ENCODE measurements around the gene USP6NL.
A peak's percentile ranks its signal among the peaks of the same experiment; 100 is the strongest.

The USP6NL gene

DNA sequence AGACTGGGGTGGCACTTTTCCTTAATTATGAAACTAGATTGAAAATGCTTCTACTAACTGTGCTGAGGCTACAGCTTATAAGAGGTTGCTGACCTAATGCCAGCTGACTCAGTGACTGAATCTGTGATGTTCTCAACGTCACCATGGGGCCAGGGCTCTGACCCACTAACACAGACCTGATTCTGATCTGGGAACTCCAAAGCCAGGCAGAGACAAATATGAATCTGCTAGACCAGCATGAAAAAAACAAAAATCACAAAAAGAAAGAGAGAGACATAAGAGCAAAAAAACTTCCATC lies 16.1 kb downstream of the USP6NL start:
- no peak for DNase-seq

DNA sequence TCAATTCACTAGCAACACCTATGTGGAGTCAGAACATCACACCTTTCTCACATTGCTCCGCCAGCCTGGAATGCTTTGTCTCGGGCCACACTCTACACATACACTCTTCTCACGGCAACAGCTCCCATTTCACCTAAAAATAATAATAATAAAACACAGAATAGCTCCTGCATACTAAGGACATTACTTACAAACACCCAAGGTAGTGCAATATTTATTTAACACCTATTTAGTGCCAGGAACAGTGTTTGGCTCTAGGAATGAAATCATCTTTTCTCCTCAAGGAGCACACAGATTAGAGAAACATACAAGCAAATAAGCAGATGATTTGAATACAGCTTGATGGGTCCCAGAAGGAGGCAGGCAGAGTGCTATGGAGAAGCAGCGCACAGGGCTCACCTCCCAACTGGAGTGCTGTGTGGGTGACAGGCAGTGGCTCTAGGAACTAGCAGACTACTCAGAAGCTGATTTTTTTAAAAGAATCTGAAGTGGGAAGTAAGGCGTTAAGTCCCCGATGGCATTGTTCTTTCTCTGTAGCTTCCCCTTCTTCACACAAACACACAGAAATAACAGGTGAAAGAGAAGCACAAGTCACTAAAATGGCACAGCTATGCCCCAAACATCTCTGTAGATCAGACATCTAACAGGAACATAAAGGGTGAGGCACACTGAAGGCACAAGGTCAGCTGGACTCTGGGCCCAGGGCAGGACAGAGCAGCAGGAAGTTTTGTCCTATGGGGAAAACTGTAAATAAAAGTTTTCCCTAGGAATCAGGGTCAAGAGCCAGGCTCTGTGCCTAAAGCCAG lies 16.7 kb downstream of the USP6NL start:
- DNase-seq: no peak

DNA sequence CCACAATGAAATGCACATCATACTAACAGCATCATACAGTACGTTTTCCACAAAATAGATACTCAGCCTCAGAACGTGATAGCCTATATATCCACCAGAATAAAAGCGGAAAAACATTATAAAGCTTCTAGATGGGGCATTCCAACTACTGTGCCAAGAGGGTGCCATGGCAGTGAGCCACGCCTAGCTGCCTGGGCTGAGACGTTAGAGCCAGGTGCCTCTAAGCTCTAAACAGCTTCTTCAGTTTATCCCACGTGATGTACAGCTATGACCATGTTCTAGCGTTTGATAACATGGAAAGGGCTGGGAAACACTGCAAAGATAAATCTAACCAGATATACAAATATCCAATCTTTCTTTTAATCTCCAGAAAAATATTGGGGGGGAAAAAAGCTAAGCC lies 17.8 kb downstream of the USP6NL start:
- DNase-seq: no peak

DNA sequence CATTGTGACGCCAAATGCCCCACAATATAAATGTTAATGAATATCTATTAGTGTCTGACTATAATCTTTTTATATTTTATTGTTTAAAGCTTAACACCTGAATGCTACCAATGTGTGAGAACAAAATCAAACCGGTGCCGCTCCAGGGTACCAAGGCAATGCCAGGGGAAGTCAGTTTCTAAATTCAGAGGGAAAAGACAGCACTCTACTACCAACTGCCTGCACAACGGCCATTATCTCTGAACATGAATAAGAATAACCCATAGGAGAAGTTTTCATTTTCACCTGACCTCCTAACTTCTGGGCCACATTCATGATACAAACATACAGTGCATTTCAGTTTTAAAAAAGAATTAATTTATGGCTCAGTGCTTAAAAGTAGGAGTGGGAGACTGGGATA lies 21.7 kb downstream of the USP6NL start:
- no peak for DNase-seq

DNA sequence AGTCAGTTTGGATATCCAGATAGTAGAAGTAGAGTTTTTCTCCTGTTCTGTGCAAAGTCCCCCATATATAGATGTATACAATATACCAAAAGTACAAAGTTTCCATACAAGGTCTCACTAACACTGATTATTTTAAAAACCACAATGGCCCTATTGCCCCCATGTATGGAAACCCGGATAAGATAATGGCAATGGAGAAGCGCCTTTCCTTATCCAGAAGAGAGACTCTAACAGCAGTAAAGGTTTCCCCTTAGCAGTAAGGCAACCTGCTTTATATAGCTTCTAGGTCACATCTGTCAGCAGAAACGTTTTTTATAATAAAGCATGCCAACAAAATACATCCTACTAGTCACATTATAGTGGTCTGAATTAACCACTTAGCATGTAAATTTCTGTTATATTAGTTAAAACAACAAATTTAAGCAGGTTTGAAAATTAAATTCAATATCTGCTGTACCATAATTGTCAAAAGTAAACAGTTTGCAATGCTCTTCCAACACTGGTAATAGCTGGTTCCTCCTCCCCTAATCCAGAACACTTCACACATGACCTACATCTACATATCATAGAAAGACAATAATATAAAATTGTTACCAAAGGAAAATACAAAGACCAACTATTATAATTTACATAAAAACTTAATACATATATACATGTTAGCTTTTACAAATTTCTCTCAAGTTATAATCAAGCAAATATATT lies 22.4 kb downstream of the USP6NL start:
- no peak for DNase-seq

DNA sequence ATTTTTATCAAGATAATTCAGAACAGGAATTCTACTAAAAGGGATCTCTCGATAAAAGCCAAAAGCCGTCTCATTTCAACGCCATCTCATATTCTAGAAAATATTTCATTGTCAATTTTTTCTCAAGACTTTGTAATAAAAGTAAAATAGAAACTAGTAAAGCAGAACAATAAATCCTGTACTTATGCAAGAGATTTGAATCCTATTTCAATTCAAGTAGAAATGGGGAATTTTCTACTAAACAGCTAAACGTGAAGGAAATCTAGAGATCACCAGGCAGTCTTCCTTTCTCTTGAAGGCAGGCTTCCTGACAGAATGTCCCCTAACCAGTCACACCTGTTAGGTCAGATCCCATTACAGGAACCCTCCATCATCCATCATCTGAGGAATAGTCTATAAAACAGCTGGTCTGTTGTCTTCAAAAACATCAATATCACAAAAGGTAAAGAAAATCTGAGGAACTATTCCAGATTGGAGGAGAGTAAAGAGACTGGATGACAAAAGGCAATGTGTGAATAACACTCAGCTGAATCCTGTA lies 23.7 kb downstream of the USP6NL start:
- DNase-seq: no peak

DNA sequence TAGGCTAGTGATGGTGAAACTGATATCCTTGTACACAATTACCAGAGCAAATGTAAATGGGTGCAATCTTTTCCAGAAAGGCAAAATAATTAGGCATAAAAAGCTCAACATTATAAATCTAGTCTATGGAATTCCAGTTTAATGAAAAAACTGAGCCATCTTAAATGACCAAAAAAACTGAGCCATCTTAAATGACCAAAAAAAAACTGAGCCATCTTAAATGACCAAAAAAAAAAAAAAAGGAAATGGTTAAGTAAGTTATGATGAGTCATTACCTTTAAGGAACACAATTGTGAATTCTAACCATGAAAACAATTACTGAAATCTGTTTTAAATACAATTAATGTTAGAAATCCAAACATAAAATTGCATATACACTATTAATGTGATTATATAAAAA lies 25.3 kb downstream of the USP6NL start:
- no peak for DNase-seq

DNA sequence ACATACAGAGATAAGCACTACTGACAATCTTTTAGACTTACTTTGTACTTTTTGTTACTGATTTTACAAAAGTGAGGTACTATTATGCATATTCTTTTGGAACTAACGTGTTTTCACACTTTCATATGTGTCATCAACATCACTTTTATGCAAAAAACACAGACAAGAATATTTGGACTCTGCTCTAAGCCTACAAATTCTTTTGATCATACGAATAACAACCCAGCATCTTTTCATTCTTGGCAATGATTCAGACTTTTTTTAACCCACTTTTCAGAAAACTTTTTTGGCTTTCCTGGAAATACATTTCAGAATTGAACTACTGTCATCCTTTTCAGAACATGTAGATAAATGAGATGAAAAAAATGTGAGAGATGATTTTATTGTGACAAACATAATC lies 30.2 kb downstream of the USP6NL start:
- no peak for DNase-seq

DNA sequence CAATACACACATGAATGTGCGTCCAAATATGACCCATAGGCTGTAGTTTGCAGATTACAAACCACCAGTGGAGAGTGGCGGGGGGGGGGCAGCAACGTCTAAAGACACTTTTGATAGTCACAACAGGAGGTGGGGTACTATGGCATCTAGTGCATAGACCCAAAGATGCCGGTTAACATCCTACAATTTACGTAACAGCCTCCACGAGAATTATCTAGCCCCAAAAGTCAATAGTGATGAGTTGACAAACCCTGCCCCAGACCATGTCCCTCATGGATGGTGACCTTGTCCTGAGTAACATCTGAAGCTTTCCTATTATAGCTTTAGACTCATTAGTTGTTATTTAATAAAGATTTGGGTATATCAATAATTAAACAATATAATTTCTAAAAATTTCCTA lies 31.6 kb downstream of the USP6NL start:
- no peak for DNase-seq

DNA sequence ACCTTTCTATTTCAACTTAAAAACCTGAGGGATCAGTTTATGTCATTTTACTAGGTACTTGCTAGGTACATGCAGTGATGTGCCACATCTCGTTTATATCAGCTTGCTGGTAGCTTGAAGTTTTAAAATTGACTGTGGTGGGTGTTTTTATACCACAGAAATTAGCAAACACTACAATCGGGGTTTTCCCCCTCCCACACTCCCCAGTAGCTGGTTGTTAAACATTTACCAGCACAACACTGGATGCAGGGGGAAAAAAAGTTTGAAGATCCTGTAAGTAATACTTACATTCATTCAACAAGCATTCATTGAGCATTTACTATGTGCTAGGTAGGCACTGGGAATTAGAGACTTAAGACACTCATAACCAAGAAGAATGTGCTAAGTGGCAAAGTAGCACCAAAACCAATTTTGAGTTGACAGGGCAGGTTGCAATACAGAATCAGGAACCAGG lies 32.6 kb downstream of the USP6NL start:
- DNase-seq: no peak

DNA sequence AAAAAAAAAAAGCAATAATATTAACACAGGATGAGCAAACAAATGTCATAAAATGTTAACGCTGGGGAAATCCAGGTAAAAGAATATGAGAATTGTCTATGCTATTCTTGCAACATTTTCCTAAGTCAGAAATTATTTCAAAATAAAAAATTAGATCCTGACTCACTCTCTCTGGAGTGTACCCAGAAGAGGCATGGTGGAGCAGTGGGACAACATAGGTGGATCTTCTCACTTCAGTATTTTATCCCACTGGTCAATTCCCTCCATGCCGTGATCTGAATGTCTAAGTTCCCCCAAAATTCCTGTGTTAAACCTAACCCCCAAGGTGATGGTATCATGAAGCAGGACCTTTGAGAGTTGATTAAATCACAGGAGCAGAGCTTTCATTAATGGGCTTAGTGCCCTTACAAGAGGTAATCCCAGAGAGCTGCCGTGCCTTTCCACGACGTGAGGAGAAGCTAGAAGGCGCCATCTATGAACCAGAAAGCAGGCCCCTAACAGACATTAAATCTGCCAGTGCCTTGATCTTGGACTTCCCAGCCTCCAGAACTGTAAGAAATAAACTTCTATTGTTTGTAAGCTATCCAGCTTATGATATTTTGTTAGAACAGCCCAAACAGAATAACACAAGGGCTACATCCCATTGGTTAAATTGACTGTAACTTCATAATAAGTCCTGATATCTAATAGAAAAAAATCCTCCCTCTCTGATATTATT lies 35.2 kb downstream of the USP6NL start:
- DNase-seq: no peak

DNA sequence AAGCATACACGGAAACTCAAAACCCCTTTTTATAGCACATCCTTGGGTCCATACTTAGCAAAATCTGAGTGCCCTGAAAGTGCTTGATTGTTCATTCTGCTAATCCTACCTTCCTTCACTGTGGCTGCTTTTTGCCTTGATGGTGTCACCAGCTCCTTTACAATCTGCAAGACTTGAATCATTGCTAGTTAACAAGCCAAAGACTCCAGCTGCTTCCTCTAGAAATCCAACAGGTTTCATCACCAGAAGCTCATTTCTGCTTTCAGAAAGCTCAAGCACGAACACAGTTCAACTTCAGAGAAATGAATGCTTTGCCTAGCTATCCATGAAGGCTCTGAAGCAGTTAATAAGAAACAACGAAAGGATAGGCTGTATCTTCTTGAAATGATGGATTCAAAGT lies 38.0 kb downstream of the USP6NL start:
- no peak for DNase-seq

DNA sequence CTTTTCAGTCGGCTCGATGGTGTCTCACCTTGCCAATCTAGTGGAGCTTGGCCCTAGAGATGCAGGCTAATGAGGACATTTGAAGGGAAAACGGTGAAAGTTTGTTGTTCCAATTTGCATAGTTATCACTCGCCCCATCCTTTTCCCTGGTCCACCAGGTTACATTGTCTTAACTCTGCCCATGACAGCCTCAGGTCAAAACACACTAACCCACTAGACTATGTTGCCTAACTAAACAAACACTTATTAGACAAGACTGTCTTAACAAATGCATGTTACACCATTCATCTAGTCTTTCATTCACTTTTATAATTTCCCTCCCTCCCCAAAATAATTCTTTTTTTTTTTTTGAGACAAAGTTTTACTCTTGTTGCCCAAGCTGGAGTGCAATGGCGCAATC lies 40.7 kb downstream of the USP6NL start:
- no peak for DNase-seq

DNA sequence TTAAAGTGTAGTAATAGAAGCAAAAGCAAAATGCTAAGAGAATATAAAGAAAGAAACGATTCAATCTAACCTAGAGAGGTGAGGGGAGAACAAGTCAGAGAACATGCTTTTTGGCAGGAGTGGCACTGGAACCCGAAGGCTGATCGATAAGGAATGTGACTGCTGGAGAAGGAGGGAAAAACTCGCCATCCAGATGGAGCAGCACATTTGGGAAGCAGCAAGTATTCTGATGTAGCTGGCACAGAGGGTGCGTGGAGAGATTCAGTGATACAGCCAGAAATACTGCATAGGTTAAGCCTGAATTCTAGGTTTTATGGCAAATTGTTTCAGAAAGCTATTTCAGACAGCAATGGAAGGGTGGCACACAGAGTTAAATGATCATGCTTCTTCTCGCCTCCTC lies 42.0 kb downstream of the USP6NL start:
- DNase-seq: no peak

DNA sequence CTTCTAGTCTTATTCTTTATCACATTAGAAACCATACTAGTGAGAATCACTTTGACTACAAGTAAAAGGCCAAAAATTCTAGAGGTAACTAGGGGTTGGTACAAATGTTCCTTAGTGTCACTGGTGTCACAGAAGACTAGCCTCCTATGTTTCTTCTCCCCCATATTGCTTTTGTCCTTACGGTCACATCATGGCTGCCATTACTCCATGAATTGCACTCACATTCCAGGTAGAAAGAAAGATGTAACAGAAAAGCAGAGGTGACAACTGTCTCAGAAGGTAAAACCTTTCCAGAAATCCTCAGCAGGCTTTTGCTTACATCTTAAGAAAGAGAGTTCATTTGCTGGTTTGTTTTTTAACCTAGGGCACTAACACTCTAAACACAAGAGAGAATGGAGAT lies 42.9 kb downstream of the USP6NL start:
- no peak for DNase-seq

DNA sequence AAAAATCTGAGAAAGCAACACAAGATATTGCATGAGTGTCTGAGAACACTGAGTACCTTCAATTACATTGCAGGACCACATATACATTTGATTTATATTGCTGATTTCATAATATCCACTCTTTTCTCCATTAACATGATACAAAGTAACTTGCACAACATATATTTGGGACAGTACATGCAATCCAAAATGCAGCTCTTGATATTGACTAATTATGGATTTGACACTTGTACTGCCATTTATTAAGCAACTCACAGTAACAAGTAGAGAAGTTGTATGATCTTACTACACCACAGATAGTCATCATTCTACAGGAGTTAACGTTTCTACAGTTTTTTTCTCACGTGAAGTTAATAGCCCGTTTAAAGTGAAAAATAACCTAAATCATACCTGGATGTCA lies 46.7 kb downstream of the USP6NL start:
- DNase-seq: no peak

DNA sequence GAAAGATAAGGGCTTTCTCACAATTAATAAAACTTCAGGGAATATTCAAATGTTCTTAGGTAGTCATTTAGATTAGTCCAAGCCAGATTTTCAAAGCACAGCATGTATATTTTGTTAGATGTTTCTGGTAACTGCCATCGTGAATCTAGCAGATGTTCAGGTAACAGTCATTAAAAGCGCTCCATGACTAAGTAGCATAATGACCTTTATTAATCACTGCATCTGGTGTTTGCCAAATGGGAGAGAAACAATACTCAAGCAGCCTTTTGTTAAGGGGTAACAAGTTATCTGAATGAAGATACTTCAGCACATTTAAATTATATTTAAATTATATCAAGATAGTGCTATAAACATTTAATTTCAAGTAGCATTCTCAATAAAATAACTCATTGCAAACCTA lies 47.5 kb downstream of the USP6NL start:
- no peak for DNase-seq

DNA sequence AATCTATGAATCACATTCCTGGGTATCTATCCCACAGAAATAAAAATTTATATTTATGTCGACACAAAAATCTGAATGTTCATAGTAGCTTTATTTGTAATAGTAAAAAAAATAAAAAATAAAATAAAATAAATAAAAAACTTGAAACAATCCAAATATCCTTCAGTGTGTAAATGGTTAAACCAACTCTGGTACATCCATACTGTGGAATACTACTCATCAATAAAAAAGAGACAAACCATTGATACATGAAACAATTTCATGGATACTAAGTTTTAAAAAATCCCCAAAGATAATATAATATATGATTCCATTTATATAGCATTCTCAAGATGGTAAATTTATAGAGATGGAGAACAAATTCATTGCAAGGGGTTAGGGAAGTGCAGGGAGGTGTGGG lies 48.6 kb downstream of the USP6NL start:
- DNase-seq: no peak

DNA sequence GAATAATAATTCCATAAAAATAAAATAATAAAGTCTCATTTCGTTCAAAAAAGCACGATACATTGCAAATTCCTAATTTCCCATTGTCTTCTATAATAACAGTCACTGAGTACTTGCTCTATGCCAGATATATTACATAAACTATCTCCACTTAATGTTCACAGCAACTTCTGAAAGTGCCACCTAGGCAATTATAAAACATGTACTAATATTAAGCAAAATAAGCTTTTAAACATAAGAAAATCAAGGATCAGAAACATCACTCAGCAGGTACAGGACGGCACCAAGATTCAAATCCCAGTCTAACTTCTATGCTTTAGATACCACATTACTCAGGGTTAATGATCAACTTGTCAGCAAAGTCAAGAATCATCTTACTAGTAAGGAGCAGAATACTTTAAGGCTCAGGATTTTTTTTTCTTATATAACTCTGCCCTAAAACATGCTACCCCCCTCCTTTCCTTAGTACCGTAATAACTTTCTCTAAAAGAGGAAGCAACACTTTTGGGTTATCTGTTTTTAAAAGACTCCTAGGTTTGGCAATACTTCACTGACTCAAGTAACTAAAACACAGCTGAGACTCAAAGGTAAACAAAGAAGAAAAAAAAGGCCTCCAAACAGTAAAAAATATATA lies 51.3 kb downstream of the USP6NL start:
- DNase-seq: peak; percentile 10

DNA sequence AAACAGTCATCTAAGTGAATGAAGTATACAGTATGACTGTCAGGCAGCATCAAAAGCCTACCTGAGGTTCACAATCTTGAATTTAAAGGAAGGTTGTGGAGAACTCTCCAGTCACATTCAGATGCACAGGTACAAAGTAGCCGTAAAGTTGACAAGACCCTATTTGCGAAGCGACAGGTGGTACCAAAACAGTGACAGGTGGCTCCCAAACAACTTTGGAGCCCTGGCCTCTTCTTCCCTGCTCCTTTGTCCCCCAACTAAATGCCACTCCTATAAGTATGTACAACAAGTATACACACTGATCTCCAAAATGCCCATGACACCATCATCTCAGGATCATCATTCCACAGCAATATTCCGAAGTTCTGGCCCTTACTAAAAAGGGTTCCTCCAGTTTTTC lies 53.5 kb downstream of the USP6NL start:
- DNase-seq: no peak

DNA sequence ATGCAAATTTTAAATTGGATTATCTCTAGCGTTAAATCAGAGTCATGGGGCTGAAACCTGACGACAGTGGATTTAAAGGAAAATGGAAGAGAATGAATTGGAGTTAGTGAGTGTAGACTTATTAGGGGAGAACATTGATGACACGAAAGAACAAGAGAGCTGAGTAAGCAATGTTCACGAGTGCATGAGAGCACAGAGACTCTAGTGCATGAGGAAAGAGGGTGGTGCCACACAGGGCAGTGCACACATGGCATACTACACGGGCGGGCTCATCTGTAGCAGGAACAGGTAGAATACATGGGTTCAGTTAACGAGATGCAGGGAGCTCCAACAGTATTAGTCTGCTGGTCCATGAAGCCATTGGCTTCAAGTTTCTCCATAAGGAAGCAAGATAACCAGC lies 53.9 kb downstream of the USP6NL start:
- DNase-seq: no peak

DNA sequence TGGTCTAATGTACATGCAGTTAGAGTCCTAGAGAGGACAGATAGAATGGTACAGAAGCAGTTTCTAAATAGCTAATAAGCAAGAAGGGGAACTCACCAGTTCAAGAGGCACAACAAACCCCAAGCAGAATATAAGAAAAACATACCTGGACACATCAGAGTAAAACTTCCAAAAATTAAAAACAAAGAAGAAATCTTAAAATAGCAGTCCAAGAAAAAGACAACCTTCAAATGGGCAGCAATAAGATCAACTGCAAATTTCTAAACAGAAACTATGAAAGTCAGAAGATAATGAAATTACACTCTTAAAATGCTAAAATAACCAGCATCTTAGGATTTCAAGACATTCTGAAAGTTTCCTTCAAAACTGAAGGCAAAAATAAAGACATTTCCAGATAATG lies 55.9 kb downstream of the USP6NL start:
- DNase-seq: no peak

Data from right kidney (tissue), 1 donor.